ENCODE measurements around the gene KANSL1L. TPM values are rescaled to one million over a fixed set of nuclear protein-coding genes. Genes with fewer than 3 reads are reported as not detected.

KANSL1L gene
- total and polyA plus RNA-seq, 10 of the 15 experiments (the other 5 are each of a cell fraction or from before 2014, with no cell fraction given), result 1.2 to 9.5 (median 3.7) TPM

GRCh38 chr2:209985874-209986273, 185.3 kb downstream of the KANSL1L start:
- POLR2A ChIA-PET, result no interaction called here
- no peak for DNase-seq (ENCODE audit: low read depth, low spot score)

GRCh38 chr2:209984291-209984690, 186.9 kb downstream of the KANSL1L start:
- Histone ChIP-seq H3K4me1 (ENCODE audit: control insufficient read depth, insufficient read depth, low read length) (no peaks in the 10 kb centered on the region), H3K4me3 (no peak overlapping the region), H3K9me3 (replicated peaks; ENCODE audit: control insufficient read depth, insufficient read depth, low read length) (no peaks in the 10 kb centered on the region), H2AFZ (ENCODE audit: control insufficient read depth, low read depth, low read length) (no peak overlapping the region), H3K36me3 (ENCODE audit: control insufficient read depth in 2 of 2, insufficient read depth in 2 of 2, low read length in 1 of 2) (no peaks in the 10 kb centered on the region), H3K27ac (ENCODE audit: control insufficient read depth, insufficient read depth) (no peak overlapping the region), H3K79me2 (ENCODE audit: control insufficient read depth, insufficient read depth, low read length) (no peaks in the 10 kb centered on the region), H3K27me3 (replicated peaks in 1 of 2; ENCODE audit: control insufficient read depth in 2 of 2, insufficient read depth in 2 of 2, low read length in 1 of 2) (no peaks in the 10 kb centered on the region; a peak in 1 of 4 replicates), H4K20me1 (ENCODE audit: control insufficient read depth, insufficient read depth) (no peaks in the 10 kb centered on the region), H3K4me2 (ENCODE audit: control insufficient read depth, insufficient read depth) (no peak overlapping the region), H3K9ac (ENCODE audit: control insufficient read depth, insufficient read depth, low read length) (no peak overlapping the region)
- BruUV-seq (replicated peaks), result no TSS peak
- 24% methylated on average over 2 of the region's 2 CpGs for WGBS (ENCODE audit: insufficient coverage, insufficient replicate concordance, low lambda C conversion rate, missing lambda C conversion rate)
- ChIA-PET SMC1A (ENCODE audit: uncharacterized antibody, unreplicated experiment) (interaction anchor here (0.9 to 2.3 kb wide), 2 partner anchors 212 to 214 kb away, joined by 3 to 5 read pairs; no protein-coding TSS in a partner anchor), CTCF (interaction anchor here (0.6 to 4.3 kb wide), 3 partner anchors 16 to 213 kb away, joined by 3 to 42 read pairs (median 3); no protein-coding TSS in a partner anchor), RAD21 (ENCODE audit: unreplicated experiment) (interaction anchor here (1.6 kb wide), 1 partner anchor 34 kb away, joined by 4 read pairs; no protein-coding TSS in a partner anchor), POLR2A (no interaction called here)
- in situ Hi-C loops (cut with MboI), result no loop called here
- intact Hi-C loops (cut with micrococcal nuclease; ENCODE audit: unreplicated experiment), result no loop called here
- no peak for ATAC-seq
- no peak for DNase-seq (ENCODE audit: low read depth, low spot score)
- no peak for TF ChIP-seq EGR1 (IDR thresholded peaks at IDR 0.05; ENCODE audit: borderline replicate concordance in 1 of 2, low read depth in 2 of 2, low read length in 2 of 2)
- no peak for FAIRE-seq

More at GRCh38 chr2:209985874-209986273, 185.3 kb downstream of the KANSL1L start:
- in situ Hi-C loops (cut with MboI), result no loop called here
- H2AFZ ChIP-seq (ENCODE audit: control insufficient read depth, low read depth, low read length), result no peak overlapping the region
- no TSS peak for BruUV-seq (replicated peaks)
- 18% methylated on average over 3 of the region's 3 CpGs for WGBS (ENCODE audit: insufficient coverage, insufficient replicate concordance, low lambda C conversion rate, missing lambda C conversion rate)
- FAIRE-seq (no peak), ATAC-seq (no peak)
- H3K27ac ChIP-seq (ENCODE audit: control insufficient read depth, insufficient read depth), result no peak overlapping the region
- H3K4me1 ChIP-seq (ENCODE audit: control insufficient read depth, insufficient read depth, low read length), result no peaks in the 10 kb centered on the region
- H3K36me3 ChIP-seq (ENCODE audit: control insufficient read depth in 2 of 2, insufficient read depth in 2 of 2, low read length in 1 of 2), result no peaks in the 10 kb centered on the region
- RAD21 ChIA-PET (ENCODE audit: unreplicated experiment), result no interaction called here
- H3K9me3 ChIP-seq (replicated peaks; ENCODE audit: control insufficient read depth, insufficient read depth, low read length), result no peaks in the 10 kb centered on the region
- no peaks in the 10 kb centered on the region; a peak in 1 of 4 replicates for H3K27me3 ChIP-seq (replicated peaks in 1 of 2; ENCODE audit: control insufficient read depth in 2 of 2, insufficient read depth in 2 of 2, low read length in 1 of 2)
- intact Hi-C loops (cut with micrococcal nuclease; ENCODE audit: unreplicated experiment), result no loop called here
- SMC1A ChIA-PET (ENCODE audit: uncharacterized antibody, unreplicated experiment), result interaction anchor here (2.3 kb wide), 1 partner anchor 212 kb away, joined by 5 read pairs; no protein-coding TSS in a partner anchor
- no peak overlapping the region for H3K9ac ChIP-seq (ENCODE audit: control insufficient read depth, insufficient read depth, low read length)
- no peak overlapping the region for H3K4me2 ChIP-seq (ENCODE audit: control insufficient read depth, insufficient read depth)
- CTCF ChIA-PET, result interaction anchor here (4.3 kb wide), 1 partner anchor 211 kb away, joined by 42 read pairs; no protein-coding TSS in a partner anchor
- H4K20me1 ChIP-seq (ENCODE audit: control insufficient read depth, insufficient read depth), result no peaks in the 10 kb centered on the region
- H3K4me3 ChIP-seq, result no peak overlapping the region
- no peaks in the 10 kb centered on the region for H3K79me2 ChIP-seq (ENCODE audit: control insufficient read depth, insufficient read depth, low read length)
- no peak for TF ChIP-seq ZSCAN29 (IDR thresholded peaks at IDR 0.05)
- TF ChIP-seq ZZZ3 (IDR thresholded peaks at IDR 0.05; ENCODE audit: control insufficient read depth, insufficient read length, low read depth), result no peak
- no peak for TF ChIP-seq ZNF217 (IDR thresholded peaks at IDR 0.05)
- TF ChIP-seq RBBP5 (conservative IDR thresholded peaks at IDR 0.05), result no peak
- no peak for TF ChIP-seq ATF7 (IDR thresholded peaks at IDR 0.05; ENCODE audit: low read depth)
- no peak for TF ChIP-seq MXI1 (IDR thresholded peaks at IDR 0.05; ENCODE audit: low read depth, low read length)
- no peak for TF ChIP-seq NFIC (IDR thresholded peaks at IDR 0.05; ENCODE audit: low read depth, low read length)
